ENCODE results near the gene NPL. TPM values are rescaled to one million over a fixed set of nuclear protein-coding genes. Genes with fewer than 3 reads are reported as not detected.
A peak's percentile ranks its signal among the peaks of the same experiment; 100 is the strongest.

NPL gene
- total RNA-seq, 2 donors from 2014 or later, result 5.8 to 8.7 TPM

DNA sequence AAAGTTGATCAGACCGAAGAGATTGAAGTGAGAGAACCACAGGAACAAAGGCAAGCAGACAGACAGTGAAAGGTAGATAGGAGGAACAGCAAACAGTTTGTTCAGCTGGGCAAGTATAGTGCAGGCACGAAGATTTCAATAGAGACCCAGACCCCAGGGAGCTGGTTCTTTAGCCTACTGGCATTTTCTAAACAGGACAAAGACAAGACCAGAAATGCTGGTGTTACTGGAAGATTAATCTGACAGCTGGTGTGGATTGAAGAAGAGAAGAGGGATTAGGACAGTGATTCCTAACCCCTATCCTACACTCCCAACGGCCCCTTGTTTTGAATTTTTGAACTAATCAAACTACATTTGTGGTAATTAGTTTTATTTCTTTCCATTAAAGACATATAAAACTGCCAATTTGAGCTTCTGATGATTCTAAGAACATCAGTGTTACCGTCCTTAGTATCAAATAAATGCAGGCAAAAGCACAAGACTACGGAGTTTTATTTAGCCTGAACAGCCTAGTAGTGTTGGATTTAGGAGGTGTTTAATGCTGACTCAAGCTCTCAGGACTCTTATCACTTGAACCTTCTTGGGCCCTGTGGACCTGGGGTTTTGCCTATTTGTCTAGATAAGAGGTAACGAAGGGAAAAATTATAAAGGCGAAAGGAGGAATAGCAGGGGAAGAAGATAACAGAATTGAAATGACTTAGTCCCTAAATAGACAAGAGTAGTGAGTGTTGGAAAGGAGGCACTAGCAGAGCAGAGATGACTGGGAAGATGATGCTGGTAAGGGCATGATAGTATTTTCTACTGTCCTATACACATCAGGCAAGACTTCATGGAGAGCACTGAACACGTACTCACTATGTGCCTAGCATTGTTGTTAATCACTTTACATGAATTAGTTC is 2.0 kb downstream of the NPL start:
- peaks cover 23% of the 10 kb centered on the region for H3K36me3 ChIP-seq (ENCODE audit: control insufficient read depth, insufficient read depth, low read length)
- WGBS, 2 experiments (ENCODE audit: insufficient coverage in 1 of 2, insufficient read length in 1 of 2), result 59 to 71% methylated on average over 5 to 7 of the region's 8 CpGs
- Mint-ChIP-seq H3K27ac (no peak overlapping the region), H3K4me3 (no peak overlapping the region), H3K9me3 (no peaks in the 10 kb centered on the region), H3K36me3 (ENCODE audit: low read depth) (no peaks in the 10 kb centered on the region), H3K27me3 (ENCODE audit: insufficient read depth) (peaks cover 39% of the 10 kb centered on the region), H3K4me1 (peaks cover 31% of the 10 kb centered on the region)
- H3K9ac ChIP-seq (ENCODE audit: extremely low read depth, low read length, poor library complexity, severe bottlenecking), result no peak overlapping the region
- peaks cover 11% of the 10 kb centered on the region for H3K4me1 ChIP-seq (ENCODE audit: control insufficient read depth, insufficient read depth, low read length)
- DNase-seq, result no peak
- no peaks in the 10 kb centered on the region for H3K9me3 ChIP-seq (ENCODE audit: control insufficient read depth, low read length)
- peak overlapping the region; percentile 43 for H3K4me3 ChIP-seq (ENCODE audit: low read length)
- H3K27me3 ChIP-seq (ENCODE audit: control insufficient read depth, insufficient read depth, low read length, poor library complexity, severe bottlenecking), result peaks cover 33% of the 10 kb centered on the region
- TF ChIP-seq, protein P1, sequence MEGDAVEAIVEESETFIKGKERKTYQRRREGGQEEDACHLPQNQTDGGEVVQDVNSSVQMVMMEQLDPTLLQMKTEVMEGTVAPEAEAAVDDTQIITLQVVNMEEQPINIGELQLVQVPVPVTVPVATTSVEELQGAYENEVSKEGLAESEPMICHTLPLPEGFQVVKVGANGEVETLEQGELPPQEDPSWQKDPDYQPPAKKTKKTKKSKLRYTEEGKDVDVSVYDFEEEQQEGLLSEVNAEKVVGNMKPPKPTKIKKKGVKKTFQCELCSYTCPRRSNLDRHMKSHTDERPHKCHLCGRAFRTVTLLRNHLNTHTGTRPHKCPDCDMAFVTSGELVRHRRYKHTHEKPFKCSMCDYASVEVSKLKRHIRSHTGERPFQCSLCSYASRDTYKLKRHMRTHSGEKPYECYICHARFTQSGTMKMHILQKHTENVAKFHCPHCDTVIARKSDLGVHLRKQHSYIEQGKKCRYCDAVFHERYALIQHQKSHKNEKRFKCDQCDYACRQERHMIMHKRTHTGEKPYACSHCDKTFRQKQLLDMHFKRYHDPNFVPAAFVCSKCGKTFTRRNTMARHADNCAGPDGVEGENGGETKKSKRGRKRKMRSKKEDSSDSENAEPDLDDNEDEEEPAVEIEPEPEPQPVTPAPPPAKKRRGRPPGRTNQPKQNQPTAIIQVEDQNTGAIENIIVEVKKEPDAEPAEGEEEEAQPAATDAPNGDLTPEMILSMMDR (conservative IDR thresholded peaks at IDR 0.05), result no peak
- H3K27ac ChIP-seq (ENCODE audit: low read depth, low read length), result no peak overlapping the region

DNA sequence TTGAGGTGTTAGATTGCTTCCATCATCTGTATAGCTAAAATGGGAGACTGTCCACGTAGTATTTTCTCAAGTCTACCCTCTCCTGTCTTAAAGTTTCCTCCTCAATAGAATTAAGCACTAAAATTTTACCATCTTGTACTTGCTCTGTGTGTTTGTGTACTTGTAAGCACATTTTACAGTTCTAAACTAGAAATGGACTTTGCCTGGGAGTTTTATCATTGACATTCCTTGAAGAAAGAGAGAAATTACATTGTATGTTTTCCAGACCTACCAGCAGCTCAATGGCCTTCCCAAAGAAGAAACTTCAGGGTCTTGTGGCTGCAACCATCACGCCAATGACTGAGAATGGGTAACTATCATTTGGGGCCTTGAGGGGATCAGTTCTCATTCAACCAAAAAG is 4.5 kb downstream of the NPL start:
- Histone ChIP-seq H3K27ac (ENCODE audit: low read depth, low read length) (no peak overlapping the region), H3K27me3 (ENCODE audit: control insufficient read depth, insufficient read depth, low read length, poor library complexity, severe bottlenecking) (peaks cover 11% of the 10 kb centered on the region), H3K4me3 (ENCODE audit: low read length) (no peak overlapping the region), H3K36me3 (ENCODE audit: control insufficient read depth, insufficient read depth, low read length) (peaks cover 25% of the 10 kb centered on the region), H3K4me1 (ENCODE audit: control insufficient read depth, insufficient read depth, low read length) (peaks cover 11% of the 10 kb centered on the region), H3K9me3 (ENCODE audit: control insufficient read depth, low read length) (no peaks in the 10 kb centered on the region), H3K9ac (ENCODE audit: extremely low read depth, low read length, poor library complexity, severe bottlenecking) (no peak overlapping the region)
- 91 to 100% methylated on average over 1 to 2 of the region's 2 CpGs for WGBS, 2 experiments (ENCODE audit: insufficient coverage in 1 of 2, insufficient read length in 1 of 2)
- Mint-ChIP-seq H3K4me1 (peaks cover 25% of the 10 kb centered on the region), H3K4me3 (no peak overlapping the region), H3K27ac (no peak overlapping the region), H3K9me3 (no peaks in the 10 kb centered on the region), H3K36me3 (ENCODE audit: low read depth) (no peaks in the 10 kb centered on the region), H3K27me3 (ENCODE audit: insufficient read depth) (peaks cover 17% of the 10 kb centered on the region)
- TF ChIP-seq, protein P1 (conservative IDR thresholded peaks at IDR 0.05), result no peak
- DNase-seq, result no peak

DNA sequence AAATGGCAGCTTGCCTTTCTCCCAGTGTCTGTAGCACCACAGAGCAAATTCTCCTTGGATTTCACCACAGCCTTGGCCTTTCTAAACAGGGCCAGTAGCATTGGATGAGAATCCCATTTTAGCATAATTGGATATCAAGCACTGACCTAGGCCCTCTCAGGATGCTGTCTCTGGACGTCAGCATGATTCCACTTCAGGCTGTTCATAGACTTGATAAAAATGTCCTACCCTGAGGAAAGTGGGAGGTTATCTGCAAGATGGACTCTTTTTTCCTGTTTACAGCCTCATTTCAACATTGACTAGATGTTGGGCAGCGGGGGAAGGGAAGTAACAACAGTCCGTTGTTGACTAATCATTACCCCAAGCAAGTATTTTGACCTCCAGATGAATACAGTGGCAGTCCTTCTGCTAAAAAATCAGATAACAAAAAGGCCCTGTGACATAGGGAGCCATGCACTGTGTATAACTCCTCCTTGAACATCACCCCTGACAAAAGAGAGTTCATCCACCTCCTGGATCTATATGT is 5.2 kb downstream of the NPL start:
- H3K9ac ChIP-seq (ENCODE audit: extremely low read depth, low read length, poor library complexity, severe bottlenecking), result no peak overlapping the region
- no peak for DNase-seq
- H3K4me3 ChIP-seq (ENCODE audit: low read length), result no peak overlapping the region
- Mint-ChIP-seq H3K4me3 (no peak overlapping the region), H3K36me3 (ENCODE audit: low read depth) (no peaks in the 10 kb centered on the region), H3K9me3 (no peaks in the 10 kb centered on the region), H3K27me3 (ENCODE audit: insufficient read depth) (peaks cover 11% of the 10 kb centered on the region), H3K27ac (no peak overlapping the region), H3K4me1 (peaks cover 25% of the 10 kb centered on the region)
- H3K4me1 ChIP-seq (ENCODE audit: control insufficient read depth, insufficient read depth, low read length), result peaks cover 11% of the 10 kb centered on the region
- H3K27me3 ChIP-seq (ENCODE audit: control insufficient read depth, insufficient read depth, low read length, poor library complexity, severe bottlenecking), result peaks cover 5% of the 10 kb centered on the region
- 91 to 97% methylated on average over 3 of the region's 3 CpGs for WGBS, 2 experiments (ENCODE audit: insufficient coverage in 1 of 2, insufficient read length in 1 of 2)
- TF ChIP-seq, protein P1 (conservative IDR thresholded peaks at IDR 0.05), result no peak
- H3K36me3 ChIP-seq (ENCODE audit: control insufficient read depth, insufficient read depth, low read length), result peaks cover 25% of the 10 kb centered on the region
- H3K9me3 ChIP-seq (ENCODE audit: control insufficient read depth, low read length), result no peaks in the 10 kb centered on the region
- no peak overlapping the region for H3K27ac ChIP-seq (ENCODE audit: low read depth, low read length)
